Measurements from ENCODE around the gene CACNA1B.
A peak's percentile ranks its signal among the peaks of the same experiment; 100 is the strongest.

CACNA1B gene

GRCh38 chr9:138098116-138098907, 220.7 kb downstream of the CACNA1B start:
- Histone ChIP-seq H3K27ac (no peak overlapping the region), H3K9me3 (replicated peaks in 1 of 11) (no peaks in the 10 kb centered on the region)

DNA sequence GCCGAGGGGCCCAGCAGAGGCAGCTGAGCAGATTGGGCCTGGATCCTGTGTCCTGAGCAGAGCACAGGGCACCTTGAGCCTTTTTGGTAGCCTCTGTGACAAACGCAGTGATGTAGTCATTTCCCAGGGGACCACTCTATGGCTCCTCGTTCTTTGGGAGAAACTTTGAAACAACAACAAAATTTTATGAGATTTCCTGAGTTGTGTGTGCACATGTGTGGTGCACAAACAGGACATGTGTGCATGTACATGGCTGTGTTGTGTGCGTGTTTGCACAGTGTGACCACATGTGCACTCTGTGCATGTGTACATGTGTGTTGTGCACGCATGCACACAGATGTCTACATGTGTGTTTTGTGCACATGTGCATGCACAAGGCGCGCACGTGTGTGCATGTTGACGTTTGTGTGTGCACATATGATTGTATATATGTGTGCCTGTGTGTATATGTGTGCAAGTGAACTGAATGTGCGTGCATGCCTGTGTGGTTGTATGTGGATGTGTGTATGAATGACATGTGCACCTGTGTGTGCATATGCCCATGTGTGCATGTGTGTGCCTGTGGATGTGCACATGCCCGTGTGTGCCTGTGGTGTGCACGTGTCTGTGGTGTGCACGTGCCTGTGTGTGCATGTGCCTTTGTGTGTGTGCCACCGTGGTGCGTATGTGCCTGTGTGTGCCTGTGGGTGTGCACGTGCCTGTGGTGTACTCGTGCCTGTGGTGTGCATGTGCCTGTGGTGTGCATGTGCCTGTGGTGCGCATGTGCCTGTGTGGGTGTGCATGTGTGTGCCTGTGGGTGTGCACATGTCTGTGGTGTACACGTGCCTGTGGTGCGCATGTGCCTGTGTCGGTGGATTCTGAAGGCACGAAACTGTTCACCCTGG, 221.6 kb downstream of the CACNA1B start:
- Histone ChIP-seq H3K9me3 (replicated peaks in 1 of 11) (no peaks in the 10 kb centered on the region), H3K27me3 (no peaks in the 10 kb centered on the region), H3K4me3 (no peak overlapping the region), H4K20me1 (no peaks in the 10 kb centered on the region; a peak in 1 of 22 replicates), H3K27ac (no peak overlapping the region), H3K4me2 (no peak overlapping the region), H3K4me1 (peaks cover 0 to 12% (median 8%) of the 10 kb centered on the region in 10 experiments; a peak in 11 of 20 replicates), H3K9ac (no peak overlapping the region), H3K36me3 (no peaks in the 10 kb centered on the region)
- TF ChIP-seq Cebpa-rat (IDR thresholded peaks at IDR 0.05) = no peak

More at GRCh38 chr9:138098116-138098907, 220.7 kb downstream of the CACNA1B start:
- Histone ChIP-seq H4K20me1 (no peaks in the 10 kb centered on the region), H3K4me2 (no peak overlapping the region), H3K27me3 (no peaks in the 10 kb centered on the region), H3K4me3 (no peak overlapping the region), H3K4me1 (peaks cover 0 to 4% (median under 1%) of the 10 kb centered on the region in 10 experiments; a peak in 8 of 20 replicates), H3K9ac (no peak overlapping the region), H3K36me3 (no peaks in the 10 kb centered on the region)
- TF ChIP-seq Cebpa-rat (IDR thresholded peaks at IDR 0.05) = no peak

DNA sequence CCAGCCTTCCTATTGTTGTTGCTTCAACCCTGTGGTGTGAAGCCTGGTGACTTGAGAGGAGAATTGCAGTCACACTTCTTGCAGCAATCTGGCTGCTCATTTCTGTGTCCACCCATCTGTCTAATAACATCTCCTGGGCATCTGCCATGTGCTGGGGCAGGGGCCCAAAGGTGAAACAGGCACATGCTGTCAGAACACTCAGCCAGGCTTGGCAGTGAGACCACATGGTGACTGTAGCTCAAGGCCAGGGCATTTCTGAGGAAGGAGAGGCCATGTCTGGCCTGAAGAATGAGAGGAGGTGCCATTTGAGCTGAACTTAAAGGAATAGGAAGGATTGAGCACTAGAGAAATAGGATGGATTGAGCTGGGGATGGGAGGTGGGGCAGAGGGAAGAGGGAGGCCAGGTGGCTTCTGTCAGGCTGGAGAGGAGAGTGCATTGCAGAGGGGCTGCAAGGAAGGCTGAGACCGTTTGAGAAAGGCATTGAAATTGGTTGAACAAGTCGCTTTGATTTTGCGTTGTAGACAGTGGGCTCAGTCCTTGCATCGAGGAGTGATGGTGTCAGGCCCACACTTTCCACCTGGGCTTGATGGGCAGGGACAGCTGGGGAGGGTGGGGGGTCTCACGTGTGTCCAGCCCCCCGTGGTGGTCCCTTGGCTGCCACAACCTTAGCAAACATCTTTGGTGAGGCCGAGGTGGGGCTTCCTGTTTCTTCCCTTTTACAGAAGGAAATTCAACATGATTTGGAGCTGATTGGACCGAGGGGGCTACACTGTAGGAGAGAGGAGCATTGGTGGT, 222.4 kb downstream of the CACNA1B start:
- H3K4me1 ChIP-seq = peaks cover 0 to 12% (median 8%) of the 10 kb centered on the region in 10 experiments; a peak in 11 of 20 replicates
- H3K36me3 ChIP-seq = no peaks in the 10 kb centered on the region
- no peak overlapping the region for H3K27ac ChIP-seq

DNA sequence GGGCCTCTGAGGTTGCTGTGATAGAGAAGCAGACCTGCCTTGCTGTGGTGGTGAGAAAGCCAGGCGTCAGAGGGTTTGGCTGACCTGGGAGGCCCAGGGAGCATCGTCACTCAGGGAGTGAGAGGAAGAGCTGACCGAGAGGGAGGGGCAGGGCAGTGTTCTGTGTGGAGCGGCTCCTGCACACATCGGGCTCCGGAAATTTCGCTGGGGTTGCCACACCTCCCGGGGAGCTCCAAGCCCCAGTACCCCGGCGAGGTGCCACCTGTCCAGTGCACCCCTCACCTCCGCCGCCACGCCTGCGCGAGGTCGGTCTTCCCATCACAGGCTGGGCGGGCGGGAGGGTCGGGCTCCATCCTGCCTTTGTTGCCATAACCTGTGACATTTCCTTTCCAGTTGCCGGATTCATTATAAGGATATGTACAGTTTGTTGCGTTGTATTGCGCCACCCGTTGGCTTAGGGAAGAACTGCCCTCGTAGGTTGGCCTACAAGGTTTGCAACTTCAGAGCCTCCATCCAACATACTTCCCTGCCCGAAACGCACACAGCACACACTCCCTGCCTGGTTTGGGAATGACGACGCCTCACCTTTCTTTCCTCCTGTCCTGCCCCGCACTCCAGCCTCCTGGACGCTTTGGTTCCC, 223.2 kb downstream of the CACNA1B start:
- no peaks in the 10 kb centered on the region; a peak in 1 of 22 replicates for H4K20me1 ChIP-seq
- no peak overlapping the region for H3K27ac ChIP-seq
- H3K9ac ChIP-seq = no peak overlapping the region
- no peak overlapping the region for H3K4me3 ChIP-seq
- H3K4me2 ChIP-seq = no peak overlapping the region
- no peaks in the 10 kb centered on the region for H3K9me3 ChIP-seq (replicated peaks in 1 of 11)
- peaks cover 0 to 12% (median 8%) of the 10 kb centered on the region in 10 experiments; a peak in 11 of 20 replicates for H3K4me1 ChIP-seq
- no peaks in the 10 kb centered on the region for H3K27me3 ChIP-seq
- no peaks in the 10 kb centered on the region for H3K36me3 ChIP-seq
- no peak for TF ChIP-seq Cebpa-rat (IDR thresholded peaks at IDR 0.05)

More for the DNA sequence above, 222.4 kb downstream of the CACNA1B start:
- Histone ChIP-seq H3K9me3 (replicated peaks in 1 of 11) (no peaks in the 10 kb centered on the region), H4K20me1 (no peaks in the 10 kb centered on the region; a peak in 1 of 22 replicates), H3K9ac (no peak overlapping the region), H3K4me3 (no peak overlapping the region), H3K4me2 (no peak overlapping the region), H3K27me3 (no peaks in the 10 kb centered on the region)
- no peak for TF ChIP-seq Cebpa-rat (IDR thresholded peaks at IDR 0.05)

DNA sequence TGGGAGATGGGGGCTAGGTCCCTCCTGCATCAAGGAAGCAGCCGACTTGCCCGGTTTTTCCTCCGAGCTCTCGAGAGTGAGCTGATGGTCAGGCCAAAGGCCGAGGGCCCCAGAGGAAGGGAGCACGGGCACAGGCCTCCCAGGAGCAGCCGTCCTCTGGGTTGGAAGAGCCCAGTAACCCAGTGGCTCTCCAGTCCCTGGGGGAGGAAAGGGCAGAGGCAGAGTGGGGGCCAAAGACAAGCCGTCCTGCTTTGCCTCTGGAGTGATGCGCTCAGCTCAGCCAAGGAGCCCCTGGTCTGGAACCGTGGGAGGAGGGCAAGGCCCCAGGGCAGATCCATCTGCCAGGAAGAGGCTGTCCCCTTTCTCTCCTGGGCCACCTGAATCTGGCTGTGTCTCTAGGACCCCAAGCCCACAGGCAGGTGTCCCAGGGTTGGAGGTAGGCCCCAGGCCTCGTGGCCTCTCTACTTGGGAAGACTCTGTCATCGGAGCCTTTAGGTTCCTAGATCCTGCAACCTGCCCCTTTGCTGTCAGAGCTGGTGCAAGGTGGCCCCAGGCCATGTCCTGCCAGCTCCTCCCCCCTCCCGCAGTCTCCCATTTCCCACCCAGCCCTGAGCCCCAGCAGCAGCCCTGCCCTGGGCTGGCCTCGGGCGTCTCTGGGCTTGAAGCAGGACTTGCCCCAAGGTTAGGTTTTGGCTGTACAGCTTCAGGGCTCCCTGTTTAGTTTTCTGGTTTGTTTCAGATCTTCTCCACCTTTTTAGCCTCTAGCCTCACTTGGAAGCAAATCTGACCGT, 224.1 kb downstream of the CACNA1B start:
- Histone ChIP-seq H3K27me3 (no peaks in the 10 kb centered on the region), H3K9ac (no peak overlapping the region), H3K4me1 (peaks cover 0 to 12% (median 8%) of the 10 kb centered on the region in 10 experiments; a peak in 11 of 20 replicates), H3K9me3 (replicated peaks in 1 of 11) (no peaks in the 10 kb centered on the region), H3K27ac (no peak overlapping the region), H4K20me1 (no peaks in the 10 kb centered on the region; a peak in 1 of 22 replicates), H3K4me2 (no peak overlapping the region), H3K4me3 (no peak overlapping the region), H3K36me3 (no peaks in the 10 kb centered on the region)
- TF ChIP-seq Cebpa-rat (IDR thresholded peaks at IDR 0.05) = no peak

DNA sequence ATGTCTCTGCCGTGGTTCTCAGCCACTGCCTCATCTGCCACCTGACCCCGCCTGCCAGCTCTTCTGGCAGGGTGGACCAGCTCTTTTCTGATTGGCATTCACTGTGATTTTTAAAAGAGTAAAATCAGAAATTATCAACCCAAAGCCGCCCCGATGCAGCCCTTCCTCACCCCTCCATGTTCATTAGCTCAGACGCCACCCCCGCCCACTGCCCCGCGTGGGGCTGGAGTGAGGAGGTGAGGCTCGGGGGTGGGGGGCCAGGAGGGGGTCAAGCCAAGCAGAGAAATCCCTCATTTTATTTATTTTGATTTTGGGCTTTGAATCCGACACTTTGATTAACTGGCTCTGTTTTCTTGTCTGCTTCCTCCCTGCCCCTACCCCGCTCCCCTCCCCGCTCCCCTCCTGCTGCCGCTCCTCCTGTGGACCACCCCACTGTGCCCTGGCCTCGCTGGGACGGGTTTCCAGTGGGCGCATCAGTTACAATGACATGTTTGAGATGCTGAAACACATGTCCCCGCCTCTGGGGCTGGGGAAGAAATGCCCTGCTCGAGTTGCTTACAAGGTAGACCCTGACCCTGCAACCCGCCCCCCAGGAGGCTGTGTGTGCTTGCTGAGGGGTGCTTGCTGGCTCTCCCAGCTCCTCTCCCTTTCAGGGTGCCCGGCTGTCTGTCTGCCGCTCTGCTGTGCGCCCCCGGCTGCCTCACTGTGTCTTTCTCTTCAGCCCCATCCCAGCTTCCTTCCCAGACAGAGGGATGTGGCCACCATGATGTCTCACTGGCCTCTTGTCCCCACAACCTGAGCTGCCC, 224.9 kb downstream of the CACNA1B start:
- Histone ChIP-seq H3K27me3 (no peaks in the 10 kb centered on the region), H3K9me3 (replicated peaks in 1 of 11) (no peaks in the 10 kb centered on the region), H3K9ac (no peak overlapping the region), H4K20me1 (no peaks in the 10 kb centered on the region; a peak in 1 of 22 replicates), H3K4me2 (no peak overlapping the region), H3K36me3 (no peaks in the 10 kb centered on the region), H3K4me1 (peaks cover 0 to 12% (median 8%) of the 10 kb centered on the region in 10 experiments; a peak in 11 of 20 replicates), H3K27ac (no peak overlapping the region), H3K4me3 (no peak overlapping the region)
- no peak for TF ChIP-seq Cebpa-rat (IDR thresholded peaks at IDR 0.05)

GRCh38 chr9:138103111-138103848, 225.7 kb downstream of the CACNA1B start:
- Histone ChIP-seq H3K27me3 (no peaks in the 10 kb centered on the region), H3K36me3 (no peaks in the 10 kb centered on the region), H4K20me1 (no peaks in the 10 kb centered on the region; a peak in 1 of 22 replicates), H3K27ac (no peak overlapping the region), H3K4me2 (peak overlapping the region in 6 of 11 experiments; percentile 1 to 48 (median 26); a peak in 8 of 22 replicates), H3K4me1 (peaks cover 0 to 12% (median 8%) of the 10 kb centered on the region in 10 experiments; a peak in 11 of 20 replicates), H3K9ac (no peak overlapping the region), H3K4me3 (no peak overlapping the region), H3K9me3 (replicated peaks in 1 of 11) (no peaks in the 10 kb centered on the region)
- no peak for TF ChIP-seq Cebpa-rat (IDR thresholded peaks at IDR 0.05)

All from BLaER1 treated with 17β-estradiol and CSF1 and Interleukin-3, amounts not matched to agents 10 nM and 100 nM (cell line).